Astrocyte (in vitro differentiated cells and primary cell): ENCODE measurements around the gene LIN7B. TPM values are rescaled to one million over a fixed set of nuclear protein-coding genes. Genes with fewer than 3 reads are reported as not detected.
A peak's percentile ranks its signal among the peaks of the same experiment; 100 is the strongest.

Experiments used
- DNase-seq: peaks from one replicate; pipeline ENCODE4 v3.0.0-alpha.2; 2010; ENCODE audit warnings: low read depth
- FAIRE-seq: peaks from 2 replicates; lab custom pipeline; 2011; peaks lifted over from hg19 to GRCh38; lab: Jason Lieb, UNC
- H2AFZ ChIP-seq: 2 replicates; pipeline ENCODE4 v1.6.0; 2012; ENCODE audit warnings: low read depth, low read length, inconsistent platforms
- H3K27ac ChIP-seq: 2 replicates; pipeline ENCODE4 v1.5.1; 2011; ENCODE audit warnings: low read depth, low read length, inconsistent platforms
- H3K27me3 ChIP-seq: 2 replicates; pipeline ENCODE4 v1.6.0; 2011; ENCODE audit warnings: low read length, inconsistent platforms; ENCODE audit not compliant: insufficient read depth
- H3K36me3 ChIP-seq: 2 replicates; pipeline ENCODE4 v1.5.1; 2011; ENCODE audit warnings: low read length, inconsistent platforms; ENCODE audit not compliant: insufficient read depth
- H3K4me1 ChIP-seq: 2 replicates; pipeline ENCODE4 v1.5.1; 2011; ENCODE audit warnings: low read length, inconsistent platforms; ENCODE audit not compliant: insufficient read depth
- H3K4me2 ChIP-seq: 2 replicates; pipeline ENCODE4 v1.6.0; 2012; ENCODE audit warnings: low read length, inconsistent platforms
- H3K4me3 ChIP-seq: 2 replicates; pipeline ENCODE4 v1.5.1; 2011; ENCODE audit warnings: low read depth, mild to moderate bottlenecking, low read length, inconsistent platforms; ENCODE audit not compliant: insufficient read depth
- H3K79me2 ChIP-seq: 2 replicates; pipeline ENCODE4 v1.6.0; 2012; ENCODE audit warnings: mild to moderate bottlenecking, low read length, inconsistent platforms; ENCODE audit not compliant: insufficient read depth
- H3K9ac ChIP-seq: 2 replicates; pipeline ENCODE4 v1.6.0; 2012; ENCODE audit warnings: mild to moderate bottlenecking, low read length, inconsistent platforms
- H3K9me3 ChIP-seq: 2 replicates; pipeline ENCODE4 v1.5.1; 2012; ENCODE audit warnings: low read depth, mild to moderate bottlenecking, low read length, inconsistent platforms; ENCODE audit not compliant: insufficient read depth
- H4K20me1 ChIP-seq: 2 replicates; pipeline ENCODE4 v1.6.0; 2012; ENCODE audit warnings: low read length, inconsistent platforms; ENCODE audit not compliant: insufficient read depth
- H3K27ac Mint-ChIP-seq: one replicate; pipeline ENCODE4 v1.8.0; 2021; ENCODE audit warnings: mild to moderate bottlenecking, mixed read lengths; ENCODE audit not compliant: unreplicated experiment
- H3K27me3 Mint-ChIP-seq: one replicate; pipeline ENCODE4 v1.8.0; 2021; ENCODE audit warnings: low read depth, mixed read lengths; ENCODE audit not compliant: unreplicated experiment
- H3K36me3 Mint-ChIP-seq: one replicate; pipeline ENCODE4 v1.8.0; 2021; ENCODE audit warnings: low read depth, mixed read lengths; ENCODE audit not compliant: unreplicated experiment
- H3K4me1 Mint-ChIP-seq: one replicate; pipeline ENCODE4 v1.8.0; 2021; ENCODE audit warnings: low read depth, mixed read lengths; ENCODE audit not compliant: unreplicated experiment
- H3K4me3 Mint-ChIP-seq: one replicate; pipeline ENCODE4 v1.8.0; 2021; ENCODE audit warnings: mild to moderate bottlenecking, moderate library complexity, mixed read lengths; ENCODE audit not compliant: unreplicated experiment
- H3K9me3 Mint-ChIP-seq: one replicate; pipeline ENCODE4 v1.8.0; 2021; ENCODE audit warnings: mild to moderate bottlenecking, mixed read lengths; ENCODE audit not compliant: unreplicated experiment
- EZH2 ChIP-seq: IDR thresholded peaks from 2 replicates; pipeline ENCODE4 v1.6.1; 2012; ENCODE audit warnings: mild to moderate bottlenecking, low read length, inconsistent platforms; ENCODE audit not compliant: insufficient read depth
- total RNA-seq: library from RNA; stranded (reverse); gene quantifications from 2 replicates; pipeline ENCODE4 v1.2.1, GENCODE V29; 2021
- TF ChIP-seq, protein P1 (sequence below): IDR thresholded peaks from 2 replicates; pipeline ENCODE4 v1.5.1; 2011; ENCODE audit warnings: low read depth, mild to moderate bottlenecking, inconsistent platforms, low read length, moderate library complexity; ENCODE audit not compliant: insufficient read depth

The LIN7B gene
- total RNA-seq, 1 donor from 2014 or later = 8.9 TPM

DNA sequence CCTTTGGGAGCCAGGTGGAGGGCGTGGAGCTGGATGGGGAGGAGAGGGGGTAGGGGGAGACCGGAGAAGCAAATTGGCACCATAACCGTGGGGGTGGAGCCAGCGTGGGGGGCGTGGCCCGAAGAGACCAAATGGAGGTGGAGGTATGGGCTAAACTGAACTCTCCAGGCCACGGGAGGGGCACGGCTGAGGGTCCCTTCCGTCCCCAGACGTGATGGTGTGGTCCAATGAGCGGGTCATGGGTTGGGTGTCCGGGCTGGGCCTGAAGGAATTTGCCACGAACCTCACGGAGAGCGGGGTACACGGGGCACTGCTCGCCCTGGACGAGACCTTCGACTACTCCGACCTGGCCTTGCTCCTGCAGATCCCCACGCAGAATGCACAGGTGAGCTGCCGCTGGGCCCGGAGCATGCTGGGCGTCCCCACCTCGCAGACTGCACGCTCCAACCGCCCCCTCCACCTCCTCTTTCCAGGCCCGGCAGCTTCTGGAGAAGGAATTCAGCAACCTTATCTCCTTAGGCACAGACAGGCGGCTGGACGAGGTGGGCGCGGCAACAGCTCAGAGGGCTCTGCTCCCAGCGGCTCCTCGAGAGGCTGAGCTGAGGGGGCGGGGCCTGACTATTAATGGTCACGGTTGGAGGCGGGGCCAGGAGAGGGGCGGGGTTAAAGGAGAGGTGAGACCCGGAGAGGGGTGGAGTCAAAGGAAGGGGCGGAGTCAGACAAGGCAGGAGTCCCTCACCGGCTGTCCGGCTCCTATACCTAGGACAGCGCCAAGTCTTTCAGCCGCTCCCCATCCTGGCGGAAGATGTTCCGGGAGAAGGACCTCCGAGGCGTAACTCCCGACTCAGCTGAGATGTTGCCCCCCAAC is 34.8 kb downstream of the LIN7B start:
- peak; percentile 67 for DNase-seq
- peak overlapping the region; percentile 83 for H3K4me3 ChIP-seq
- H3K9me3 Mint-ChIP-seq = peaks cover 9% of the 10 kb centered on the region
- TF ChIP-seq, protein P1, sequence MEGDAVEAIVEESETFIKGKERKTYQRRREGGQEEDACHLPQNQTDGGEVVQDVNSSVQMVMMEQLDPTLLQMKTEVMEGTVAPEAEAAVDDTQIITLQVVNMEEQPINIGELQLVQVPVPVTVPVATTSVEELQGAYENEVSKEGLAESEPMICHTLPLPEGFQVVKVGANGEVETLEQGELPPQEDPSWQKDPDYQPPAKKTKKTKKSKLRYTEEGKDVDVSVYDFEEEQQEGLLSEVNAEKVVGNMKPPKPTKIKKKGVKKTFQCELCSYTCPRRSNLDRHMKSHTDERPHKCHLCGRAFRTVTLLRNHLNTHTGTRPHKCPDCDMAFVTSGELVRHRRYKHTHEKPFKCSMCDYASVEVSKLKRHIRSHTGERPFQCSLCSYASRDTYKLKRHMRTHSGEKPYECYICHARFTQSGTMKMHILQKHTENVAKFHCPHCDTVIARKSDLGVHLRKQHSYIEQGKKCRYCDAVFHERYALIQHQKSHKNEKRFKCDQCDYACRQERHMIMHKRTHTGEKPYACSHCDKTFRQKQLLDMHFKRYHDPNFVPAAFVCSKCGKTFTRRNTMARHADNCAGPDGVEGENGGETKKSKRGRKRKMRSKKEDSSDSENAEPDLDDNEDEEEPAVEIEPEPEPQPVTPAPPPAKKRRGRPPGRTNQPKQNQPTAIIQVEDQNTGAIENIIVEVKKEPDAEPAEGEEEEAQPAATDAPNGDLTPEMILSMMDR = no peak
- no peak for TF ChIP-seq EZH2
- H3K27me3 ChIP-seq = no peaks in the 10 kb centered on the region
- peak overlapping the region; percentile 87 for H2AFZ ChIP-seq
- H3K9me3 ChIP-seq = no peaks in the 10 kb centered on the region
- H3K27ac ChIP-seq = peak overlapping the region; percentile 19
- H3K9ac ChIP-seq = peak overlapping the region; percentile 84
- no peaks in the 10 kb centered on the region for H3K4me1 Mint-ChIP-seq
- H3K36me3 Mint-ChIP-seq = peaks cover 4% of the 10 kb centered on the region
- H3K27ac Mint-ChIP-seq = no peak overlapping the region
- peak overlapping the region; percentile 85 for H3K4me3 Mint-ChIP-seq
- H3K36me3 ChIP-seq = no peaks in the 10 kb centered on the region
- no peaks in the 10 kb centered on the region for H4K20me1 ChIP-seq
- H3K4me1 ChIP-seq = peaks cover 8% of the 10 kb centered on the region
- FAIRE-seq = no peak
- H3K4me2 ChIP-seq = peak overlapping the region; percentile 97
- H3K27me3 Mint-ChIP-seq = peaks cover 19% of the 10 kb centered on the region
- no peaks in the 10 kb centered on the region for H3K79me2 ChIP-seq

GRCh38 chr19:49149652-49150105 is 35.5 kb downstream of the LIN7B start:
- Mint-ChIP-seq H3K9me3 (peaks cover 16% of the 10 kb centered on the region), H3K36me3 (peaks cover 8% of the 10 kb centered on the region), H3K4me3 (peak overlapping the region; percentile 85), H3K4me1 (no peaks in the 10 kb centered on the region), H3K27ac (peak overlapping the region; percentile 41), H3K27me3 (peaks cover 26% of the 10 kb centered on the region)
- H3K27ac ChIP-seq = peak overlapping the region; percentile 43
- peak overlapping the region; percentile 83 for H3K4me3 ChIP-seq
- TF ChIP-seq, protein P1 = no peak
- no peak for TF ChIP-seq EZH2
- peak overlapping the region; percentile 84 for H3K9ac ChIP-seq
- H3K4me1 ChIP-seq = peaks cover 8% of the 10 kb centered on the region
- no peaks in the 10 kb centered on the region for H4K20me1 ChIP-seq
- no peaks in the 10 kb centered on the region for H3K9me3 ChIP-seq
- FAIRE-seq = no peak
- no peaks in the 10 kb centered on the region for H3K79me2 ChIP-seq
- H3K4me2 ChIP-seq = peak overlapping the region; percentile 97
- H3K27me3 ChIP-seq = no peaks in the 10 kb centered on the region
- no peaks in the 10 kb centered on the region for H3K36me3 ChIP-seq
- peak overlapping the region; percentile 87 for H2AFZ ChIP-seq
- peak; percentile 77 for DNase-seq
